NCI-H524 (cell line): ENCODE results near the gene AUTS2.
A peak's percentile ranks its signal among the peaks of the same experiment; 100 is the strongest.
"Not testable (repeated sequence)": the region's sequence is repeated elsewhere in the genome, so short reads cannot be mapped to it uniquely, and the experiment has no call there.

ENCODE experiments used
- DNase-seq, 2 experiments: peaks; one replicate each; lab custom pipeline; 2025; lab: John Stamatoyannopoulos, UW

AUTS2 gene

DNA sequence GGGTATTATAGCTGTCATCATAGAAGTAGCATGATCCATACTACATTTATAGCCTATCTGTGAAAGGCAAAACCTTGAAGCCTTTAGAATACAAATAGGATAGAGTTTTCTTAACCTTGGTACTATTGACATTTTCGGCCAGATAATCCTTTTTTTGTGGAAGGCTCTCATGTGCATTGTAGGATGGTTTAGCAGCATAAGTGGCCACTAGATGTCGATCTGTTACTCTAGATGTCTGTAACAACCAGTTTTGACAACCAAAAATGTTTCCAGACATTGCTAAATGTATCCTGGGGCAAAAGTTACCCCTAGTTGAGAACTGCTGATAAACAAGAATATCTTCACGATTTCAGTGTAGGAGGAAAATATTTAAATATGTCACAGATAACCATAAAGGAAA, 1214.2 kb downstream of the AUTS2 start:
- peak in 1 of 2 experiments; percentile 57 for DNase-seq

DNA sequence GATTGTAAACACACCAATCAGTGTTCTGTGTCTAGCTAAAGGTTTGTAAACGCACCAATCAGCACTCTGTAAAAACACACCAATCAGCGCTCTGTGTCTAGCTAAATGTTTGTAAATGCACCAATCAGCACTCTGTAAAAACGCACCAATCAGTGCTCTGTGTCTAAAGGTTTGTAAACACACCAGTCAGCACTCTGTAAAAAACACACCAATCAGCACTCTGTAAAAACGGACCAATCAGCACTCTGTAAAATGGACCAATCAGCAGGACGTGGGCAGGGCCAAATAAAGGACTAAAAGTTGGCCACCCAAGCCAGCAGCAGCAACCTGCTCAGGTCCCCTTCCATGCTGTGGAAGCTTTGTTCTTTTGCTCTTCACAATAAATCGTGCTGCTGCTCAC, 1224.2 kb downstream of the AUTS2 start:
- not testable (repeated sequence) for DNase-seq

DNA sequence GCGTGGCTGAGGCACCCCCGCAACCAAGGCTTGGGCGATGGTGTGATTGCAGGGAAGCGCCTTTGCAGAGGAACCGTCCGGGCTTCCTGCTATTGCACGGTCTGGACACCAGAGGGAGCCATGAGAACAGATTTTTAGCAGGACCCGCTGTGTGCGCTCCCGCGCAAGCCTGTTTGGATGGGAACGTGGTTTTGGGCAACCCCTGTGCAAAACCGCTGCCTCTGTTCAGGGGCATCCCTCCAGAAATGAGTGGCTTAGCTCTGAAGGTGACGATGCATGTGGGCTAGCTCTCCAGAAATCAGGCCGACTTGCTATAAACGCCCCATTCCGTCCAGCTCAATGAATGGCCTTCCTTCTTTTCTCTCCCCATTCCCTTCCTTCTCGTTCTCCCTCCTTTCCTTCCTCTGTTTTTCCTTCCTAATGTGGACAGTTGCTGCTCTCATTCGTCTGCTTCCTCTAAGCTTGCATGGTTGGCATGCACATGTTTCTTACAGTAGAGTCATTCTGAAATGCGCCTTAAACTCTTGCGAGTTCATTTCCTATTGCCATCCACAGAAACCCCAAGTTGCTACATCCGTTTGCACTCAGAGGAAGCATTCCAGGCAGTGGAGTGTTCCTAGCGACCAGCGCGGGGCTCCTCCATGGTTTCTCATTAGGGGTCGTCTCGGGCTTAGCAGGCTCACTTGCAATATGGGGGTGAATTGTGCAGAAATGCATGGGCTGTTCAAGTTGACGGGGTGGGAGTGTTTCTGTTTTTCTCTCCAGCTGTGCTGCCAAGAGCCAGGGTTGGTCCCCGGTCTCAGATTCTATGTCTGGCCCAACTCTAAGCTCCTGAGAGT, 1231.2 kb downstream of the AUTS2 start:
- DNase-seq = peak; percentile 60 to 84

DNA sequence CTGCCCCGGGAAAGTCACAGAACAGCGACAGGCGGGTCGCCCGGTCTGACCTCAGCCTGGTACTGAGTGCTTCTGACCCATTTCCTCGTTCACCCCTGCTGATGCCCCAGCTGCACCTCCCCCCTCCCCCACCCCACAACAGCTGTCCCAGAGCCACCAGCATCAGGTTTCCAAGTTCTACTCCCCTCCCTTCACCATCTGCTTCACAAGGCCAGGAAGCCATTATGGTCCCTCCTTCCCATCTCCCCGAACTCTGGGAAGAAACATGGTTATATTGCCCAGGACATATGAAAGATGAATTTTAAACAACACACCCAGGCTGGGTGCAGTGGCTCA, 1231.8 kb downstream of the AUTS2 start:
- peak; percentile 68 to 79 for DNase-seq

DNA sequence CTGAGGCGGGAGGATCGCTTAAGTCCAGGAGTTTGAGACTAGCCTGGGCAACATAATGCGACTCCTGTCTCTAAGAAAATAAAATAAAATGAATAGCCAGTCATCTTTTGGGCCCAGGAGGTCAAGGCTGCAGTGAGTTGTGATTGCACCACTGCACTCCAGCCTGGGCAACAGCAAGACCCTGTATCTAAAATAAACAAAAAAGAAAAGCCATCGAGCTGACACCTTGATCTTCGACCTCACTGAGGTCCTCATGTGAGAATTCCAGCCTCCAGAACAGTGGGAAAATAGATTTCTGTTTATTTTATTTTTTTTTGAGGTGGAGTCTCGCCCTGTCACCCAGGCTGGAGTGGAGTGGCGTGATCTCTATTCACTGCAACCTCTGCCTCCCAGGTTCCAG, 1232.2 kb downstream of the AUTS2 start:
- DNase-seq = no peak

DNA sequence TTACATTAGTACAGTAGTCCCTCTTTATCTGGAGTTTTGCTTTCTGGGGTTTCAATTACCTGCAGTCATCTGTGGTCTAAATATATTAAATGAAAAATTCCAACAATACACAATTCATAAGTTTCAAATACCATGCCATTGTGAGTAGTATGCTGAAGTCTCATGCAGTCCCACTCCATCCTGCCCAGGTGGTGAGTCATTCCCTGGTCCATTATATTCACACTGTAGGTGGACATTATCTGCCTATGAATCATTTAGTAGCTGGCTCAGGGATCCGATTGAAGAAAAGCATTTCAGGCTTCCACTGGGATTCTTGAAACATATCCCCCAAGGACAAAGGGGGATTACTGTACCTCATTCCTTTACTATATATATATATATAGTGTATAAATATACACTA, 1235.5 kb downstream of the AUTS2 start:
- DNase-seq = no peak

DNA sequence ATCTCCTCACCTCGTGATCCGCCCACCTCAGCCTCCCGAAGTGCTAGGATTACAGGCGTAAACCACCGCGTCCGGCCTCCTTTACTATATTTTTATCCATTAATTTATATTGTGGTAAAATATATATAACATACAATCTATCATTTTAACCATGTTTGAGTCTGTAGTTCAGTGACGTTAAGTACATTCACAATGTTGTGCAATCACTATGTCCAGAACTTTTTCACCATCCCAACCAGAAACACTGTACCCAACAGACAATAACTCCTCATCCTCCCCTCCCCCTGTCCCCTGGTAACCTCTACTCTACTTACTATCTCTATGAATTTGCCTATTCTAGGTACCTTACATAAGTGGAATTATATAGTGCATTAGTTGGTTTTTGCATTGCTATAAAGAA, 1236.1 kb downstream of the AUTS2 start:
- no peak for DNase-seq

DNA sequence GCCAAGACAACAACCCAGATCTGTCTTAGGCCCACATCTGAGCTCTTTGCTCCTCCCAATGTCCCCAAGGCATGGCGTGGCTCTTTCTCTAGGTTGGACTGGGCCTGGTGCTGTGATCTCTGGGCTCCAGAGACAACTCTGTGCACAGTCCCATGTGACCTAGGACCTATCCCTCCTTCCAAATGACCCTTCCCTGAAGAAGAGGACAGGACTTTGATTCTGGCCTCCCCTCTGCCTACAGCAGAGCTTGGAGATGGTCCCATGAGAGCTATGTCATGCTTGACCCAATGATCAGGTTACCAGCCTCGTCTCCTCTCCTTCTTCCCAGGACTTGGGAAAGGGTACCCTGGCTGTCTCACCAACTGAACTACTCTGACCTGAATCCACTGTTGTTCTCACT, 1237.4 kb downstream of the AUTS2 start:
- DNase-seq = no peak

DNA sequence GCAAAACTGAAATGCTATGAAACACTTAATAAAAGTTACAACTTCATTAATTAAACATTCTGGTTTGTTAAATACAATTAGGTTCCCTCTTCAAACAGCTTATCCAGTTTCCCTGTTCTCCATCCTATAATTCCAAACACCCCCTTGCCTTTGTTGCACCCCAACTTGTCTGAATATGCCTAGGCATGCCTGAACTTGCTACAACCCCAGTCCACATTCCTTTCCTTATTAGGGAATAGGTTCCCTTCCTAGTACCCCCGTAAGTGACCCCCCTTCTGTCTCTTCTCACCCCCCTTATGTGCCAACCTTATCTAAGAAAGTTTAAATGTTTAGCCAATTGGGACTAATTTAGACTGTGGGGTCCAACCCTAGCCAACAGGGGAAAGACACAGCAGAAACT, 1238.0 kb downstream of the AUTS2 start:
- no peak for DNase-seq

DNA sequence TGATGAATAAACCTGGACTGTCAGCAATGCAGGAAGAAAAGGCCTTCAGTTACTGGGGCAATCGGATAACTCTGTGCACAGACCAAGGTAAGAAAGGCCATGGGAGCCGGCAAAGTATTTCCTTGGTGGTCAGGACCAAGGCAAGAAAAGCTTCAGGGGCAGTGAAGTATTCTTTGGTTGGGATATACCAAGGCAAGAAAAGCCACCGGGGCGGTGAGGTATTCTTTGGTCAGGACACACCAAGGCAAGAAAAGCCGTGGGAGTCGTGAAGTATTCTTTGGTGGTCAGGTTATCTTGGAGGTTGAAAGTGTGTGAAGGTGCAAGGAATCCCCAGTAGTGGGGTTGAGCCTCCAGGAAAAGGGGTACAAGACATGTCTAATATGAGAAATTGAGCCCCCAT, 1238.7 kb downstream of the AUTS2 start:
- DNase-seq = no peak

DNA sequence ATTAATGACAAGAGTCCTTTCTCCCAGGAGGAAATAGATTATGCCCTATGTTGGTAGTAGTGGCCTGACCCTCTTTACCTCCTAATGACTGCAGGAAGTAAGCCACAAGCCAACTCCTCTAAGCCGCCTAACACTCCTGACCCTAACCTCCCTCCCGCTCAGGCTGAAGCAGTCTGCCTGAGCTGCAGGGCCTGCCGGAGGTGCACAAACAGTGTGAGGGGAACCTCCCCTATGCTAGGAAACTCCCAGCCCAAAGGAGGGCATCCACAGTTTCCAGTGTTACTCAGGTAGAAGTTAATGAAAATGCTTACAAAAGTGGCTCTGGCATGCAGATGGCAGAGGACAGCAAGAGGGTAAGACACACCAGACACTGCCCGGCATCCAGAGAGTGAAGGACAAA, 1239.3 kb downstream of the AUTS2 start:
- no peak for DNase-seq

DNA sequence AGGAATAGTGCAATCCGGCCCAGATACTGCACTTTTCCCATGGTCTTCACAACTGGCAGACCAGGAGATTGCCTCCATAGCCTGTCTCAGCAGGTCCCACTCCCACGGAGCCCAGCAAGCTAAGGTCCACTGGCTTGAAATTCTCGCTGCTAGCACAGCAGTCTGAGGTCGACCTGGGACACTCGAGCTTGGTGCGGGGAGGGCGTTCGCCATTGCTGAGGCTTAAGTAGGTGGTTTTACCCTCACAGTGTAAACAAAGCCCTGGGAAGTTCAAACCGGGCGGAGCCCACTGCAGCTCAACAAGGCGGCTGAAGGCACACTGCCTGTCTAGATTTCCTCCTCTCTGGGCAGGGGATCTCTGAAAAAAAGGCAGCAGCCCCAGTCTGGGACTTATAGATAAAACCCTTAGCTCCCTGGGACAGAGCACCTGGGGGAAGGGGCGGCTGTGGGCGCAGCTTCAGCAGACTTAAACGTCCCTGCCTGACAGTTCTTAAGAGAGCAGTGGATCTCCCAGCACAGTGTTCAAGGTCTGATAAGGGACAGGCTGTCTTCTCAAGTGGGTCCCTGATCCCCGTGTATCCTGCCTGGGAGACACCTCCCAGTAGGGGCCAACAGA, 1240.1 kb downstream of the AUTS2 start:
- no peak for DNase-seq
